ENCODE measurements around the gene FBRSL1.

- TF ChIP-seq PPARA (CRISPR knock-in tag; IDR thresholded peaks at IDR 0.05; ENCODE audit: borderline replicate concordance) (no peak), ZC3H10 (CRISPR knock-in tag; IDR thresholded peaks at IDR 0.05) (no peak), CREB5 (CRISPR knock-in tag; IDR thresholded peaks at IDR 0.05; ENCODE audit: low read depth) (no peak), OSR1 (CRISPR knock-in tag; IDR thresholded peaks at IDR 0.05) (no peak)
These were observed 47.1 kb downstream of the FBRSL1 start for GRCh38 chr12:132537049-132537448.
